Measurements from ENCODE around the gene SLC6A15. TPM values are rescaled to one million over a fixed set of nuclear protein-coding genes. Genes with fewer than 3 reads are reported as not detected.

SLC6A15 gene
- total and polyA plus RNA-seq, 2 of the 13 experiments (the other 11 are each of a cell fraction or from before 2014, with no cell fraction given), result not detected

GRCh38 chr12:84946753-84947152, 34.2 kb upstream of the SLC6A15 start:
- Histone ChIP-seq H2AFZ (ENCODE audit: low read length) (no peak overlapping the region), H3K27me3 (ENCODE audit: control insufficient read depth in 1 of 2, insufficient read depth in 2 of 2, low read length in 2 of 2) (no peaks in the 10 kb centered on the region), H3K4me2 (ENCODE audit: low read depth, low read length) (no peak overlapping the region), H3K9me3 (ENCODE audit: low read length) (no peaks in the 10 kb centered on the region), H3K36me3 (replicated peaks in 1 of 2; ENCODE audit: control insufficient read depth in 1 of 2, insufficient read depth in 2 of 2, low read length in 2 of 2) (no peaks in the 10 kb centered on the region), H3K9ac (ENCODE audit: insufficient read depth, low read depth, low read length) (no peak overlapping the region), H3K4me1 (ENCODE audit: insufficient read depth, low read length) (no peaks in the 10 kb centered on the region), H3K4me3 (replicated peaks in 1 of 3; ENCODE audit: insufficient read depth in 1 of 3, low read depth in 2 of 3, low read length in 3 of 3) (no peak overlapping the region), H3K79me2 (ENCODE audit: insufficient read depth, low read length) (no peaks in the 10 kb centered on the region), H4K20me1 (ENCODE audit: insufficient read depth, low read length) (no peaks in the 10 kb centered on the region), H3K27ac (ENCODE audit: extremely low read length, insufficient read depth, low read length) (no peak overlapping the region)
- in situ Hi-C loops (cut with HindIII; ENCODE audit: extremely low pct_ligation_motif_present, low pct_unique_long_range_greater_than_20kb) (no loop called here), intact Hi-C loops (cut with micrococcal nuclease; ENCODE audit: unreplicated experiment) (no loop called here)
- ATAC-seq (no peak), DNase-seq (ENCODE audit: low spot score) (no peak), FAIRE-seq (no peak)
- WGBS (ENCODE audit: low lambda C conversion rate), result 2% methylated on average over 2 of the region's 2 CpGs
- BruUV-seq (replicated peaks), result no TSS peak
- TF ChIP-seq ZNF484 (CRISPR knock-in tag; IDR thresholded peaks at IDR 0.05; ENCODE audit: borderline replicate concordance, low read depth), result no peak
- no peak for TF ChIP-seq MAFK (conservative IDR thresholded peaks at IDR 0.05 in 1 of 2, IDR thresholded peaks at IDR 0.05 in 1 of 2; ENCODE audit: low read length in 2 of 2)
- no peak for TF ChIP-seq ONECUT2 (CRISPR knock-in tag; IDR thresholded peaks at IDR 0.05)
- no peak for TF ChIP-seq MBD4 (IDR thresholded peaks at IDR 0.05; ENCODE audit: borderline replicate concordance, low read length)
- no peak for TF ChIP-seq ZNF337 (CRISPR knock-in tag; IDR thresholded peaks at IDR 0.05; ENCODE audit: borderline replicate concordance, low read depth)
- TF ChIP-seq ZNF20 (CRISPR knock-in tag; IDR thresholded peaks at IDR 0.05), result no peak
- no peak for TF ChIP-seq GPN1 (CRISPR knock-in tag; IDR thresholded peaks at IDR 0.05; ENCODE audit: borderline replicate concordance)
- no peak for TF ChIP-seq PAF1 (CRISPR knock-in tag; IDR thresholded peaks at IDR 0.05)
- no peak for TF ChIP-seq TSC22D2 (CRISPR knock-in tag; IDR thresholded peaks at IDR 0.05; ENCODE audit: borderline replicate concordance)
- TF ChIP-seq, protein P1, sequence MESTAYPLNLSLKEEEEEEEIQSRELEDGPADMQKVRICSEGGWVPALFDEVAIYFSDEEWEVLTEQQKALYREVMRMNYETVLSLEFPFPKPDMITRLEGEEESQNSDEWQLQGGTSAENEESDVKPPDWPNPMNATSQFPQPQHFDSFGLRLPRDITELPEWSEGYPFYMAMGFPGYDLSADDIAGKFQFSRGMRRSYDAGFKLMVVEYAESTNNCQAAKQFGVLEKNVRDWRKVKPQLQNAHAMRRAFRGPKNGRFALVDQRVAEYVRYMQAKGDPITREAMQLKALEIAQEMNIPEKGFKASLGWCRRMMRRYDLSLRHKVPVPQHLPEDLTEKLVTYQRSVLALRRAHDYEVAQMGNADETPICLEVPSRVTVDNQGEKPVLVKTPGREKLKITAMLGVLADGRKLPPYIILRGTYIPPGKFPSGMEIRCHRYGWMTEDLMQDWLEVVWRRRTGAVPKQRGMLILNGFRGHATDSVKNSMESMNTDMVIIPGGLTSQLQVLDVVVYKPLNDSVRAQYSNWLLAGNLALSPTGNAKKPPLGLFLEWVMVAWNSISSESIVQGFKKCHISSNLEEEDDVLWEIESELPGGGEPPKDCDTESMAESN (CRISPR knock-in tag; conservative IDR thresholded peaks at IDR 0.05), result no peak
- no peak for TF ChIP-seq ZNF691 (CRISPR knock-in tag; IDR thresholded peaks at IDR 0.05; ENCODE audit: borderline replicate concordance, low read depth)
- TF ChIP-seq ZNF710 (CRISPR knock-in tag; IDR thresholded peaks at IDR 0.05; ENCODE audit: borderline replicate concordance), result no peak
- no peak for TF ChIP-seq FOSL2 (CRISPR knock-in tag; IDR thresholded peaks at IDR 0.05)
- TF ChIP-seq NFE2 (CRISPR knock-in tag; IDR thresholded peaks at IDR 0.05), result no peak
- no peak for TF ChIP-seq RFX5 (IDR thresholded peaks at IDR 0.05; ENCODE audit: low read depth, low read length)
- ChIA-PET CTCF (ENCODE audit: low intra/inter-chr PET ratio, low total read pairs) (no interaction called here), POLR2A (no interaction called here)
